Measurements from ENCODE around the gene FYCO1. TPM values are rescaled to one million over a fixed set of nuclear protein-coding genes. Genes with fewer than 3 reads are reported as not detected.

FYCO1 gene
- total RNA-seq, 1 experiment from 2014 or later, result 10.9 TPM

DNA sequence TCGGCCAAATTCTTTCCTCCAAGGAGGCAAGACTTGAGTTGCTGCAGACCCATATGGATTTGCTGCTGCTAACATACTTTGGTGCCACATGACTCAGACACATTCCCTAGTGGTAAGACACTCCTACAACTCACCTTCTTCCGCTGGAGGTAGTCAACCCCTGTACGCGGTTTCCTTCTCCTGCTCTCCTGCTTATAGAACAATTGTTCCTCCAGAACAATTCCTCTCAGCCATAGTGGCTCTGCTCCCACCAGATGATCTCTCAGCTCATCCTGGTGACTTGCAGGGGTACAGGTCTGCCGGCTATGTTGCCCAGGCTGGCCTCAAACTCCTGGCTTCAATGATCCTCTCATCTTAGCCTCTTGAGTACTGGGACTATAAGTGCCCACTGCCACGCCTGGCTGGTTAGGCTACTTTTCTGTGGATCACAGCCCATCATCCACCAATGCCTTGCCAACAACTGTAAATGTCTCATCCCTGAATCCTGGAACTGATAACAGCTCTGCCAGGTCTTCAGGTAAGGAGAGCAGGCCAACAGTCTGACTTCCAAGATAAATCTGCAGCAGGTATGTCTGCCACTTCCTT is 54.8 kb downstream of the FYCO1 start:
- ChIA-PET CTCF (no interaction called here), POLR2A (no interaction called here)
- no peak overlapping the region for H3K4me3 Mint-ChIP-seq (ENCODE audit: unreplicated experiment)
- TF ChIP-seq, protein P1, sequence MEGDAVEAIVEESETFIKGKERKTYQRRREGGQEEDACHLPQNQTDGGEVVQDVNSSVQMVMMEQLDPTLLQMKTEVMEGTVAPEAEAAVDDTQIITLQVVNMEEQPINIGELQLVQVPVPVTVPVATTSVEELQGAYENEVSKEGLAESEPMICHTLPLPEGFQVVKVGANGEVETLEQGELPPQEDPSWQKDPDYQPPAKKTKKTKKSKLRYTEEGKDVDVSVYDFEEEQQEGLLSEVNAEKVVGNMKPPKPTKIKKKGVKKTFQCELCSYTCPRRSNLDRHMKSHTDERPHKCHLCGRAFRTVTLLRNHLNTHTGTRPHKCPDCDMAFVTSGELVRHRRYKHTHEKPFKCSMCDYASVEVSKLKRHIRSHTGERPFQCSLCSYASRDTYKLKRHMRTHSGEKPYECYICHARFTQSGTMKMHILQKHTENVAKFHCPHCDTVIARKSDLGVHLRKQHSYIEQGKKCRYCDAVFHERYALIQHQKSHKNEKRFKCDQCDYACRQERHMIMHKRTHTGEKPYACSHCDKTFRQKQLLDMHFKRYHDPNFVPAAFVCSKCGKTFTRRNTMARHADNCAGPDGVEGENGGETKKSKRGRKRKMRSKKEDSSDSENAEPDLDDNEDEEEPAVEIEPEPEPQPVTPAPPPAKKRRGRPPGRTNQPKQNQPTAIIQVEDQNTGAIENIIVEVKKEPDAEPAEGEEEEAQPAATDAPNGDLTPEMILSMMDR (IDR thresholded peaks at IDR 0.05; ENCODE audit: insufficient read depth in 1 of 2, low read depth in 1 of 2, low read length in 1 of 2, severe bottlenecking in 1 of 2, unreplicated experiment in 1 of 2), result no peak
- H3K9me3 Mint-ChIP-seq (ENCODE audit: unreplicated experiment), result peaks cover 11% of the 10 kb centered on the region
- no peak for DNase-seq
- peaks cover 14% of the 10 kb centered on the region for H3K4me1 Mint-ChIP-seq (ENCODE audit: low read depth, unreplicated experiment)
- Histone ChIP-seq H3K4me1 (no peaks in the 10 kb centered on the region), H3K36me3 (ENCODE audit: control insufficient read depth, insufficient read depth, low read length) (peaks cover 1% of the 10 kb centered on the region; the same call in 1 of the 2 replicates), H3K9me3 (no peaks in the 10 kb centered on the region), H3K27me3 (replicated peaks; ENCODE audit: control insufficient read depth, insufficient read depth, low read length) (no peaks in the 10 kb centered on the region), H3K4me3 (ENCODE audit: low read depth, low read length) (no peak overlapping the region)
- BruUV-seq (replicated peaks), result no TSS peak
- H3K36me3 Mint-ChIP-seq (ENCODE audit: insufficient read depth, unreplicated experiment), result no peaks in the 10 kb centered on the region
- intact Hi-C loops (cut with micrococcal nuclease; ENCODE audit: unreplicated experiment), result no loop called here
- H3K27me3 Mint-ChIP-seq (ENCODE audit: insufficient read depth, unreplicated experiment), result no peaks in the 10 kb centered on the region
- H3K27ac Mint-ChIP-seq (ENCODE audit: unreplicated experiment), result no peak overlapping the region

DNA sequence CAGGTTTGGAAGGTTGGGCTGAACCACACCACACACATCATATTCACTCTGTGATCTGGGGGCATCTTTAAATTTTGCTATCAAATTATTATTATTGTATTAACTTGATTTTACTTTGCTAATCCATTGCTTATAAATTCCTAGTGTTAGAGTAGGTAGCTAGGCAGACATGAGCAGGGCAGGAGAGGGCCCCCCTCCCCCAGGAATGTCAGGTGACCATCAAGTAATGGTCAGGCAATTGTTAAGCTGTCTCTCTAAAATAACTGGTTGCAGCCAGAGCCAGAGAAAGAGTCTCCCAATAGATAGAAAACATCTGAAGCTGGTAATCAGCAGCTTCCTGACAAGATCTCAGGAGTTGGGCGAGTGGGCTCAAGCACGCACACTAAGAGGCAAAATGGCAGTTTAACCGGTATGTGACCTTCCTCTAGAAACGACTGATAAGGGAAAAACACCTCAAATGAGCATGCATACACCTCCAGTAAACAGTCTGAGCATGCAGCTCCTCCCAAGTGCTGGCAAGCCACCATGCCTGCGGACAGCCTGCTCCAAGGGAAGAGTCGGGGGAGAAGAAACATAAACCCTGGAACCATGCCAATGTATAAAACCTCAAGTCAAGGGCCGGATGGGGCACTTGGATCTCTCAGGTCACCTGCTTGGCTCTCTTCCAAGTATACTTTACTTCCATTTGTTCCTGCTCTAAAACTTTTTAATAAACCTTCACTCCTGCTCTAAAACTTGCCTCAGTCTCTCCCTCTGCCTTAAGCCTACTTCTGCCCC is 55.4 kb downstream of the FYCO1 start:
- no peak overlapping the region for H3K4me3 Mint-ChIP-seq (ENCODE audit: unreplicated experiment)
- no TSS peak for BruUV-seq (replicated peaks)
- no peak overlapping the region for H3K27ac Mint-ChIP-seq (ENCODE audit: unreplicated experiment)
- POLR2A ChIA-PET, result no interaction called here
- no peak overlapping the region for H3K4me3 ChIP-seq (ENCODE audit: low read depth, low read length)
- TF ChIP-seq, protein P1 (IDR thresholded peaks at IDR 0.05; ENCODE audit: insufficient read depth in 1 of 2, low read depth in 1 of 2, low read length in 1 of 2, severe bottlenecking in 1 of 2, unreplicated experiment in 1 of 2), result no peak
- intact Hi-C loops (cut with micrococcal nuclease; ENCODE audit: unreplicated experiment), result no loop called here
- H3K9me3 Mint-ChIP-seq (ENCODE audit: unreplicated experiment), result peaks cover 11% of the 10 kb centered on the region
- no peaks in the 10 kb centered on the region for H3K27me3 Mint-ChIP-seq (ENCODE audit: insufficient read depth, unreplicated experiment)
- peaks cover 14% of the 10 kb centered on the region for H3K4me1 Mint-ChIP-seq (ENCODE audit: low read depth, unreplicated experiment)
- H3K36me3 ChIP-seq (ENCODE audit: control insufficient read depth, insufficient read depth, low read length), result peaks cover 1% of the 10 kb centered on the region; the same call in 1 of the 2 replicates
- H3K4me1 ChIP-seq, result no peaks in the 10 kb centered on the region
- peaks cover 2% of the 10 kb centered on the region for H3K36me3 Mint-ChIP-seq (ENCODE audit: insufficient read depth, unreplicated experiment)
- DNase-seq, result no peak
- no peaks in the 10 kb centered on the region for H3K27me3 ChIP-seq (replicated peaks; ENCODE audit: control insufficient read depth, insufficient read depth, low read length)
- H3K9me3 ChIP-seq, result no peaks in the 10 kb centered on the region
- CTCF ChIA-PET, result interaction anchor here (0.6 to 2.0 kb wide), 5 partner anchors 11 to 432 kb away, joined by 3 to 8 read pairs (median 5); partner anchors contain the start of genes CCR1 and CCR5

DNA sequence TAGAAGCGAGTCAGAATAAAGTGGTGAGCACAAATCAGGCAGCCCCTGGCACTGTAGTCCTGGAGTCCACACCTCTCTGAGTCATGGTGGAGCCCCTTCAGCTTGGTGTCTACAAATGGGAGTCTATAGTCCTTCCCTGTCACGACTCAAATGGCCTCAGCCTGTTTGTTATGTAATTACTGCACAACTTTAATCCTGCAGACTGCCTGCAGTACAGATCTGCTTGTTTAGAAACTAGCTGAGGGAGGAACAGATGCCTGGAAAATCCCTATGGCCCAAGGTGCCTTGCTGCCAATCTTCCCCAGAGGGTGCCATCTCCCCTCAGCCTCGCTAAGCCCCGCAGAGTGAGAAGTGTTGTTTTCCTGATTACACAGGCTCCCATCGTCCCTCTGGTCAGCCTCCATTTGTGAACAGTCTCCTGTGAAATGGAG is 56.3 kb downstream of the FYCO1 start:
- peaks cover 6% of the 10 kb centered on the region for H3K36me3 Mint-ChIP-seq (ENCODE audit: insufficient read depth, unreplicated experiment)
- Histone ChIP-seq H3K4me1 (no peaks in the 10 kb centered on the region), H3K4me3 (ENCODE audit: low read depth, low read length) (no peak overlapping the region), H3K36me3 (ENCODE audit: control insufficient read depth, insufficient read depth, low read length) (peaks cover 1% of the 10 kb centered on the region; the same call in 1 of the 2 replicates), H3K27me3 (replicated peaks; ENCODE audit: control insufficient read depth, insufficient read depth, low read length) (no peaks in the 10 kb centered on the region), H3K9me3 (no peaks in the 10 kb centered on the region)
- peaks cover 14% of the 10 kb centered on the region for H3K4me1 Mint-ChIP-seq (ENCODE audit: low read depth, unreplicated experiment)
- H3K9me3 Mint-ChIP-seq (ENCODE audit: unreplicated experiment), result peaks cover 11% of the 10 kb centered on the region
- H3K27me3 Mint-ChIP-seq (ENCODE audit: insufficient read depth, unreplicated experiment), result no peaks in the 10 kb centered on the region
- ChIA-PET CTCF (interaction anchor here (0.9 to 2.0 kb wide), 13 partner anchors 10 to 970 kb away, joined by 3 to 9 read pairs (median 4); partner anchors contain the start of genes CCR1 and CCR5), POLR2A (no interaction called here)
- intact Hi-C loops (cut with micrococcal nuclease; ENCODE audit: unreplicated experiment), result loop anchor here (2.0 kb wide), 1 partner anchor 269 kb away; the partner anchor contains the start of gene CCR1
- no peak overlapping the region for H3K4me3 Mint-ChIP-seq (ENCODE audit: unreplicated experiment)
- TF ChIP-seq, protein P1 (IDR thresholded peaks at IDR 0.05; ENCODE audit: insufficient read depth in 1 of 2, low read depth in 1 of 2, low read length in 1 of 2, severe bottlenecking in 1 of 2, unreplicated experiment in 1 of 2), result no peak
- no peak for DNase-seq
- H3K27ac Mint-ChIP-seq (ENCODE audit: unreplicated experiment), result no peak overlapping the region
- BruUV-seq (replicated peaks), result no TSS peak
